VCaP (cell line): ENCODE results near the gene ITPRID1.

Source experiments
- H3K27ac ChIP-seq: fragments of 450-650 bp; 2 replicates; pipeline ENCODE4 v1.5.1; 2017
- TF ChIP-seq, protein P1 (sequence below): fragments of 450-650 bp; conservative IDR thresholded peaks from 2 replicates; pipeline ENCODE4 v1.5.1; 2017; ENCODE audit warnings: mild to moderate bottlenecking, moderate library complexity

Gene ITPRID1

DNA sequence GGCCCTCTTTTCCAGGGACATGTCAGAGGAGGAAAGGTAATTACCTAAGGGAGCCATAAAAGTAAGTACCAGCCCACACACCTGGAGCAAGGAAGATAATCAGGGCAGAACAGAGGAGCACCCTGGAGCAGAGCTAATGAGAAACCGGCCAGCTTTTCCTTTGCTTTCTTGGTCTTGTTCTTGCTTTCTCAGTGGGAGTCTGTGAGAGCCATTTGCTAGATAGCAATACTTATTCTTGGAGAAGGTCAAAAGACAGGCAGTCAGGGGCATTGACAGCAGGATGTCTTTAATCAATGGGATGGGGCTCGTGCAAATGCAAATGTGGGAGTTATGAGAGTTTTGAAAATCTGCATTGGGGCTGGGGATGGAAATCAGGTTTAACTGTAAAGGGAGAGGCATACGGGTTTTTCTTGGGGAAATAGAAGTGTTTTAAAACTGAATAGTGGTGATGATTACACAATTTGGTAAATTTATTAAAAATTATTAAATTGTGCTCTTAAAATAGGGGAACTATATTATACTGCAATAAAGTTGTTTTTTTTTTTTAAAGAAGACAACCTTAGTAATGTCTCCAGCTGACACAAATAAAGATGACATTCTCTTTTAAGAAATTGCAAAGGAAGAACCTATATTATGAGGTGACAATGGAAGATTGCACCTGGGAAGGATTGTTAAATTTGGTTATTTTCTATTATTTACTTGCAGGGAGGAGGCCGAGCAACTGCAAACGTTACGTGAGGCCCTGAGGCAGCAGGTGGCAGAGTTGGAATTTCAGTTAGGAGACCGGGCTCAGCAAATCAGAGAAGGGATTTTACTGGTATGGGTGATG is 137.6 kb downstream of the ITPRID1 start:
- TF ChIP-seq, protein P1, sequence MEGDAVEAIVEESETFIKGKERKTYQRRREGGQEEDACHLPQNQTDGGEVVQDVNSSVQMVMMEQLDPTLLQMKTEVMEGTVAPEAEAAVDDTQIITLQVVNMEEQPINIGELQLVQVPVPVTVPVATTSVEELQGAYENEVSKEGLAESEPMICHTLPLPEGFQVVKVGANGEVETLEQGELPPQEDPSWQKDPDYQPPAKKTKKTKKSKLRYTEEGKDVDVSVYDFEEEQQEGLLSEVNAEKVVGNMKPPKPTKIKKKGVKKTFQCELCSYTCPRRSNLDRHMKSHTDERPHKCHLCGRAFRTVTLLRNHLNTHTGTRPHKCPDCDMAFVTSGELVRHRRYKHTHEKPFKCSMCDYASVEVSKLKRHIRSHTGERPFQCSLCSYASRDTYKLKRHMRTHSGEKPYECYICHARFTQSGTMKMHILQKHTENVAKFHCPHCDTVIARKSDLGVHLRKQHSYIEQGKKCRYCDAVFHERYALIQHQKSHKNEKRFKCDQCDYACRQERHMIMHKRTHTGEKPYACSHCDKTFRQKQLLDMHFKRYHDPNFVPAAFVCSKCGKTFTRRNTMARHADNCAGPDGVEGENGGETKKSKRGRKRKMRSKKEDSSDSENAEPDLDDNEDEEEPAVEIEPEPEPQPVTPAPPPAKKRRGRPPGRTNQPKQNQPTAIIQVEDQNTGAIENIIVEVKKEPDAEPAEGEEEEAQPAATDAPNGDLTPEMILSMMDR: no peak
- H3K27ac ChIP-seq: no peak overlapping the region

- TF ChIP-seq, protein P1: no peak
These were observed 138.1 kb downstream of the ITPRID1 start for GRCh38 chr7:31652063-31652326.

DNA sequence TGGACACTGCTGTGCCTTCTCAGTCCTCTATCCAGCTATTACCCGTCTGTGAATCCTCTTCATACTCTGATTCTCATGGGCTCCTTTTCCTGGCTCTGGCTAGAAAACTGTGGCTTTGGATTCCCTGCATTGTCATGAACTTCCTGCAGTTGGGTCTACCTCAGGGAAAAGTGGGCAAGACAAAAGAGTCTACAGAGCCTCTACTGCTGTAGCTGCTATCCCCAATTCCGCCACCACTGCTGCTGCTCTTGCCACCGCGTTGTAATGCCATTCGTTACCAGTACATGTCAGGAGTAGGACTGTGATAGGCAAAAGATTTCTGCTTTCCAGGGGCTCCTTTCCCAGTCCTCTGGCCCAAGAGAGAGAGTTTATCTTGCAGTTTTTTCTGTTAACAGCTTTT is 149.2 kb downstream of the ITPRID1 start:
- TF ChIP-seq, protein P1: no peak
- no peak overlapping the region for H3K27ac ChIP-seq

More at GRCh38 chr7:31652063-31652326, 138.1 kb downstream of the ITPRID1 start:
- H3K27ac ChIP-seq: no peak overlapping the region

DNA sequence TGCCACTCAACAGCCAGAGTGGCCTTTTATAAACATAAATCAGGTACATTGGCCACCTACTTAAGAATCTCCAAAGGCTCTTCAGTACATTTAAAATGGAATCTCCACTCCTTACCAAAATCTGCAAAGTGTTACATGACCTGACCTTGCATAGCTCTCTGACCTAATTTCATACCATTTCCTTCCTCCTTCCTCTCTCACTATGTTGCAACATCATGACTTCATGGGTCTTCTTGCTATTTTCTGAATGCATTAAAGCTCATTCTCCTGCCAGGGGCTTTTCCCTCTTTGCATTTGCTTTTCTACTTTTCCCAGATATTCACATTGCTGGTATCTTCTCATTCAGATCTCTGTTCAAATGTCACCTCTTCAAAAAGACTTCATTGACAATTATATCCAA is 151.0 kb downstream of the ITPRID1 start:
- TF ChIP-seq, protein P1: no peak
- no peak overlapping the region for H3K27ac ChIP-seq

- TF ChIP-seq, protein P1: no peak
- no peak overlapping the region for H3K27ac ChIP-seq
These were observed 151.7 kb downstream of the ITPRID1 start for GRCh38 chr7:31665546-31665945.

DNA sequence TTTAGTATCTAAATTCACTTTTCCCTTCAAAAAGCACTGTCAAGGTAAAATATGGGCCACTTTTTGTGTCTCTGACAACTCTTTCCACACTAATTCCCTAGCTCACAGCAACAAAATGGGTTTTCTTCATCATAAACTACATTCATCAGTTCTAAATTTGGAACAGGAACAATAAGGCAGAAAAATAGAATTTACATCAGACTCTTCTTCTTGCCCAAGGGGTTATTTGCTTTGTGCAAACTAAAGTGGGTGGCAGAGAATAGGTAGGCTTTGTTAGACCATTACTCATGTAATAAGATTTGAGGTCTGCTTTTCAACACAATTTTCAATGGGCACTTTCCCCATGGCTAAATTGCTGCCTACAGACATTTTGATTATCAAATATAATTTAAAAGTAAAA is 155.6 kb downstream of the ITPRID1 start:
- TF ChIP-seq, protein P1: no peak
- no peak overlapping the region for H3K27ac ChIP-seq

- H3K27ac ChIP-seq: no peak overlapping the region
- TF ChIP-seq, protein P1: no peak
These were observed 165.8 kb downstream of the ITPRID1 start for GRCh38 chr7:31679574-31680305.
